ENCODE results near the gene TMEM234. TPM values are rescaled to one million over a fixed set of nuclear protein-coding genes. Genes with fewer than 3 reads are reported as not detected.

Gene TMEM234
- total and polyA plus RNA-seq, 2 experiments from 2014 or later = 14.8 to 27.4 TPM

DNA sequence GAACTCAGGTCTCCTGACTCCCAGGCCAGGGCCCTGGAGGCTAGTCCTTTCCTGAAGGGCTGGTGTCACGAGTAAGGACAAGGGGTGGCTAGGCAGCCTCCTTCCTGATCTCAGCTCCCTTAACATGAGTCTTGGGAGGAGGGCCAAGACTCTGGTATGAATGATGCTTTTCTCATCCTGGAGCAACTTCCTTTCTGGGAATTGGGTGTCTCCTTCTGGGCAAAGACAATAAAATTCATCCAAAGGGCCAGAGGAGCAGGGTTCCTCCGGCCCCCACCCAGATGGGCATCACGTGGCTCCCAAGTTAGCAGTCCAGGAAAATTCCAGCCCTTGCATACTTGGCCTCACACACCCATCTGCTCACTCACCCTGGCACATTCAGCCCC lies 24.7 kb upstream of the TMEM234 start, which contains the start of gene FAM167B:
FAM167B (plus strand) TSS at position 335 of the 386 bp plus-strand sequence. CDS start 200 bp downstream, outside the sequence.
- DNase-seq (ENCODE audit: low spot score) = no peak
- no peak within 1 kb of the TSS for H3K27ac ChIP-seq
- TF ChIP-seq EZH2 (IDR thresholded peaks at IDR 0.05; ENCODE audit: borderline replicate concordance) = no peak
- no peak for TF ChIP-seq EZH2phosphoT487 (IDR thresholded peaks at IDR 0.05; ENCODE audit: low read depth, severe bottlenecking, unreplicated experiment)
- TF ChIP-seq, protein P1, sequence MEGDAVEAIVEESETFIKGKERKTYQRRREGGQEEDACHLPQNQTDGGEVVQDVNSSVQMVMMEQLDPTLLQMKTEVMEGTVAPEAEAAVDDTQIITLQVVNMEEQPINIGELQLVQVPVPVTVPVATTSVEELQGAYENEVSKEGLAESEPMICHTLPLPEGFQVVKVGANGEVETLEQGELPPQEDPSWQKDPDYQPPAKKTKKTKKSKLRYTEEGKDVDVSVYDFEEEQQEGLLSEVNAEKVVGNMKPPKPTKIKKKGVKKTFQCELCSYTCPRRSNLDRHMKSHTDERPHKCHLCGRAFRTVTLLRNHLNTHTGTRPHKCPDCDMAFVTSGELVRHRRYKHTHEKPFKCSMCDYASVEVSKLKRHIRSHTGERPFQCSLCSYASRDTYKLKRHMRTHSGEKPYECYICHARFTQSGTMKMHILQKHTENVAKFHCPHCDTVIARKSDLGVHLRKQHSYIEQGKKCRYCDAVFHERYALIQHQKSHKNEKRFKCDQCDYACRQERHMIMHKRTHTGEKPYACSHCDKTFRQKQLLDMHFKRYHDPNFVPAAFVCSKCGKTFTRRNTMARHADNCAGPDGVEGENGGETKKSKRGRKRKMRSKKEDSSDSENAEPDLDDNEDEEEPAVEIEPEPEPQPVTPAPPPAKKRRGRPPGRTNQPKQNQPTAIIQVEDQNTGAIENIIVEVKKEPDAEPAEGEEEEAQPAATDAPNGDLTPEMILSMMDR (IDR thresholded peaks at IDR 0.05; ENCODE audit: poor library complexity) = no peak

DNA sequence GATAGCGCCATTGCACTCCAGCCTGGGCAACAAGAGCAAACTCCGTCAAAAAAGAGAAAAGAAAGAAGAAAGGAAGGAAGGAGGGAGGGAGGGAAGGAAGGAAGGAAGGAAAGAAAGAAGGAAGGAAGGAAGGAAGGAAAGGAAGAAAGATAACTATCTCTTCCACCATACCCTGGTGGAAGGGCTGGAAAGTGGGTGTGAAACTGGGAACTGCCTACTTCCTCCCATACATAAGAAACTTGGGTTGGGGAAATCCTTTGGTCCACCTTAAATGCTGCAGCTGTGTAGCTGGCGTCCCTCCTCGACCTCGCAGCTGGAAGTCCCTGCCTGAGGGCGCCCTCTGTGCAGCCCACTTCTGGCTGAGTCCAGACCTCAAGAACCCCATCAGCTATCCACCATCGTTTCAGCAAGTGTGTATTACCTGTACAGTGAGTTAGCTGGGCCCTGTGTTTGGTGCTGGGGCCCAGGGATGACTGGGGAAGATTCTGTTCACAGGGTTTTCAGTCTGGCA lies 20.2 kb upstream of the TMEM234 start:
- Histone ChIP-seq H3K79me2 (peaks cover 2% of the 10 kb centered on the region), H3K27ac (no peak overlapping the region), H3K4me1 (ENCODE audit: insufficient read depth) (peaks cover 4% of the 10 kb centered on the region), H4K20me1 (ENCODE audit: insufficient read depth, poor library complexity, severe bottlenecking) (no peaks in the 10 kb centered on the region), H3K36me3 (replicated peaks; ENCODE audit: insufficient read depth, low read depth) (no peaks in the 10 kb centered on the region), H3K9me2 (replicated peaks; ENCODE audit: insufficient read depth) (no peaks in the 10 kb centered on the region), H3K4me3 (no peak overlapping the region), H2AFZ (no peak overlapping the region), H3K4me2 (peak overlapping the region; percentile 24), H3K9me3 (ENCODE audit: low read depth) (no peaks in the 10 kb centered on the region), H3K27me3 (no peaks in the 10 kb centered on the region)
- whole genome bisulfite sequencing (ENCODE audit: low lambda C conversion rate, missing lambda C conversion rate) = 46% methylated on average over 7 of the region's 7 CpGs
- DNase-seq (ENCODE audit: low spot score) = no peak
- TF ChIP-seq EZH2 (IDR thresholded peaks at IDR 0.05; ENCODE audit: borderline replicate concordance) (no peak), EZH2phosphoT487 (IDR thresholded peaks at IDR 0.05; ENCODE audit: low read depth, severe bottlenecking, unreplicated experiment) (no peak)
- TF ChIP-seq, protein P1 (IDR thresholded peaks at IDR 0.05; ENCODE audit: poor library complexity) = no peak

More for the DNA sequence above, 24.7 kb upstream of the TMEM234 start, which contains the start of gene FAM167B:
- Histone ChIP-seq H3K4me3 (no peak within 1 kb of the TSS), H3K4me1 (ENCODE audit: insufficient read depth) (peaks cover 5% of the 10 kb centered on the region), H4K20me1 (ENCODE audit: insufficient read depth, poor library complexity, severe bottlenecking) (no peaks in the 10 kb centered on the region), H3K27me3 (no peaks in the 10 kb centered on the region), H3K9me2 (replicated peaks; ENCODE audit: insufficient read depth) (no peaks in the 10 kb centered on the region), H2AFZ (no peak within 1 kb of the TSS), H3K79me2 (peaks cover under 1% of the 10 kb centered on the region), H3K9me3 (ENCODE audit: low read depth) (no peaks in the 10 kb centered on the region), H3K4me2 (no peak within 1 kb of the TSS), H3K36me3 (replicated peaks; ENCODE audit: insufficient read depth, low read depth) (no peaks in the 10 kb centered on the region)
- WGBS (ENCODE audit: low lambda C conversion rate, missing lambda C conversion rate) = 91% methylated on average over 3 of the region's 3 CpGs

DNA sequence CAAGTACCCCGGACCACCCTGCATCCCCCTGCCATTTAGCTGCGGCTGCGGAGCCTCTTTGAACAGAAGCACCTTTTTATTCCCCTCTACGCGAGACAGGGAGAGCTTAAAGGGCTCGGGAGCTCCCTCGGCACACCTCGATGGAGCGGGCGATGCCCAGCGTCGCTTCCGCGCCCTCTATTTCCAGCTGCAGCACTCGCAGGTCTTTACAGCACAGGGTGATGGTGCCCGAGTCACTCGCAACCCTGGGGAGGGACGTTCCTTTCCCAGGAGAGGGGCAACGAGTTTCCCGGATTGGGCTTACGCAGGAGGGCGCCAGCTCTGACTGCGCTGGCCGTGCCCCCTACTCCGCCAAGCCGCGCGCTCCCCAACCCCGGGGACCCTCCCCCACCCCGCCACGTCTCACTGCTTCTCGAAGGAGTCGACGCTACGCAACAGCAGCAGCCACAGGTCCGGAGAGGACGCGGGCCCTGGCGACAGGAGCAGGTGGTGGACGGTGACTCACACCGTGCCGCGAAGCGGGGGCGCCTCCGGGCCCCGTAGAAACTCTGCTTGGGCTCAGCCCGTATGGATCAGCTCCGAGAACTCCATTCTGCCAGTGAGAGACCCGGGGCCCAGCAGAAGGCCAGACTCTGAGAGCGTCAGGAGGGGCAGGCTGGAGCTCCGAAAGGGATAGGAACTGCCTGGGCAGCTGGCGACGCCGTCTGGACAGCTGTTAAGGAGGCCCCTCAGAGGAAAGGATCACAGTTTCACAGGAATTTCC lies 19.0 kb upstream of the TMEM234 start:
- Histone ChIP-seq H3K4me2 (peak overlapping the region; percentile 99), H3K27ac (peak overlapping the region; percentile 88), H3K9me2 (replicated peaks; ENCODE audit: insufficient read depth) (no peaks in the 10 kb centered on the region), H3K27me3 (no peaks in the 10 kb centered on the region), H3K79me2 (peaks cover 2% of the 10 kb centered on the region), H3K36me3 (replicated peaks; ENCODE audit: insufficient read depth, low read depth) (no peaks in the 10 kb centered on the region), H2AFZ (peak overlapping the region; percentile 94), H3K4me1 (ENCODE audit: insufficient read depth) (peaks cover 4% of the 10 kb centered on the region), H4K20me1 (ENCODE audit: insufficient read depth, poor library complexity, severe bottlenecking) (no peaks in the 10 kb centered on the region), H3K9me3 (ENCODE audit: low read depth) (no peaks in the 10 kb centered on the region), H3K4me3 (peak overlapping the region; percentile 89)
- TF ChIP-seq, protein P1 (IDR thresholded peaks at IDR 0.05; ENCODE audit: poor library complexity) = peak; percentile 1
- TF ChIP-seq EZH2 (IDR thresholded peaks at IDR 0.05; ENCODE audit: borderline replicate concordance) = no peak
- DNase-seq (ENCODE audit: low spot score) = peak; percentile 77
- 2% methylated on average over 35 of the region's 55 CpGs for WGBS (ENCODE audit: low lambda C conversion rate, missing lambda C conversion rate)

Measured in hepatocyte (in vitro differentiated cells).